Endothelial cell of umbilical vein (primary cell): ENCODE measurements around the gene CCDC34. TPM values are rescaled to one million over a fixed set of nuclear protein-coding genes. Genes with fewer than 3 reads are reported as not detected.

Experiments used
- BruUV-seq: library from RNA; stranded (reverse); fragments of 400-500 nt; replicated peaks from 2 replicates; lab custom pipeline; 2021; lab: Mats Ljungman, UMichigan
- CTCF ChIA-PET: fragments of 300-600, 350-600 bp; sonication (Branson Sonifier 250); formaldehyde crosslinking; loops from one replicate; lab custom pipeline; 2021; ENCODE audit warnings: antibody characterized with exemption, inconsistent platforms; lab: Charles Lee
- POLR2A ChIA-PET: fragments of 300-600, 350-600 bp; sonication (Branson Sonifier 250); formaldehyde crosslinking; loops from one replicate; lab custom pipeline; 2021; ENCODE audit warnings: antibody characterized with exemption, inconsistent platforms; lab: Charles Lee
- DNase-seq: peaks from one replicate; pipeline ENCODE4 v3.0.0-alpha.2; 2011; ENCODE audit warnings: low read depth, low spot score
- FAIRE-seq: peaks from 2 replicates; lab custom pipeline; 2011; peaks lifted over from hg19 to GRCh38; lab: Jason Lieb, UNC
- H2AFZ ChIP-seq: 2 replicates; pipeline ENCODE4 v1.6.0; 2012; ENCODE audit warnings: low read depth, low read length, control low read depth, inconsistent platforms
- H3K27ac ChIP-seq: 2 replicates; pipeline ENCODE4 v1.5.1; 2011; ENCODE audit warnings: low read depth, mild to moderate bottlenecking, control low read depth, low read length, moderate library complexity; ENCODE audit not compliant: insufficient read depth
- H3K27me3 ChIP-seq, 2 experiments: 2 replicates each; pipeline versions ENCODE4 v1.6.0 to v1.6.1; 2011; ENCODE audit warnings: low read length in 2 of 2, mixed read lengths in 1 of 2; ENCODE audit not compliant: control insufficient read depth in 2 of 2, insufficient read depth in 2 of 2
- H3K36me3 ChIP-seq, 2 experiments: 2 replicates in 1 of 2; 3 replicates in 1 of 2; pipeline ENCODE4 v1.5.1; 2011; ENCODE audit warnings: low read length in 2 of 2, mild to moderate bottlenecking in 1 of 2, moderate library complexity in 1 of 2; ENCODE audit not compliant: control insufficient read depth in 2 of 2, insufficient read depth in 2 of 2; ENCODE audit errors: extremely low read depth in 1 of 2
- H3K4me1 ChIP-seq: 3 replicates; pipeline ENCODE4 v1.5.1; 2011; ENCODE audit warnings: mild to moderate bottlenecking, low read length; ENCODE audit not compliant: control insufficient read depth, insufficient read depth; ENCODE audit errors: extremely low read depth
- H3K4me2 ChIP-seq: 2 replicates; pipeline ENCODE4 v1.6.1; 2011; ENCODE audit warnings: low read length, control low read depth, mixed read lengths; ENCODE audit not compliant: insufficient read depth
- H3K4me3 ChIP-seq, 3 experiments: fragments of 200-600 bp in 1 of 3; sonication (generic), shearing (Covaris generic) in 1 of 3; replicated peaks in 1 of 3; 2 replicates each; pipeline ENCODE4 v1.5.1; 2011 to 2016; ENCODE audit warnings: control low read depth in 3 of 3, low read length in 3 of 3, mild to moderate bottlenecking in 2 of 3, inconsistent platforms in 1 of 3, low read depth in 1 of 3, moderate library complexity in 1 of 3; ENCODE audit not compliant: insufficient read depth in 1 of 3
- H3K79me2 ChIP-seq: 2 replicates; pipeline ENCODE4 v1.6.0; 2012; ENCODE audit warnings: low read length, inconsistent platforms; ENCODE audit not compliant: control insufficient read depth, insufficient read depth
- H3K9ac ChIP-seq: replicated peaks from 2 replicates; pipeline ENCODE3; 2011; ENCODE audit warnings: low read length, control low read depth; ENCODE audit not compliant: insufficient read depth; ENCODE audit errors: extremely low read depth
- H3K9me1 ChIP-seq: replicated peaks from 3 replicates; pipeline ENCODE4 v1.6.0; 2011; ENCODE audit warnings: mild to moderate bottlenecking, low read length; ENCODE audit not compliant: control insufficient read depth, insufficient read depth; ENCODE audit errors: extremely low read depth
- H3K9me3 ChIP-seq: replicated peaks from 2 replicates; pipeline ENCODE4 v1.5.1; 2012; ENCODE audit warnings: low read length, inconsistent platforms; ENCODE audit not compliant: control insufficient read depth, insufficient read depth
- H4K20me1 ChIP-seq: replicated peaks from 2 replicates; pipeline ENCODE3; 2011; ENCODE audit warnings: mild to moderate bottlenecking, low read length; ENCODE audit not compliant: control insufficient read depth, insufficient read depth; ENCODE audit errors: extremely low read depth
- FOS ChIP-seq: IDR thresholded peaks from 2 replicates; pipeline ENCODE4 v1.6.1; 2011; ENCODE audit warnings: mild to moderate bottlenecking, low read length, moderate library complexity, borderline replicate concordance; ENCODE audit not compliant: insufficient read depth
- GATA2 ChIP-seq: IDR thresholded peaks from 2 replicates; pipeline ENCODE4 v1.7.0; 2011; ENCODE audit warnings: low read depth, mild to moderate bottlenecking, moderate library complexity, mixed read lengths, low read length; ENCODE audit not compliant: insufficient read length, insufficient read depth
- JUN ChIP-seq: IDR thresholded peaks from 2 replicates; pipeline ENCODE4 v1.6.1; 2011; ENCODE audit warnings: borderline replicate concordance, low read depth; ENCODE audit not compliant: insufficient read length, insufficient read depth
- POLR2AphosphoS5 ChIP-seq: IDR thresholded peaks from 2 replicates; pipeline ENCODE4 v1.6.1; 2012; ENCODE audit warnings: low read depth, mild to moderate bottlenecking, control low read depth, low read length, moderate library complexity; ENCODE audit not compliant: insufficient read depth
- dilution Hi-C: fragments of 300-500 bp; cut with MboI; formaldehyde crosslinking; loops from one replicate; pipeline ENCODE4 v1.15.0; 2019; ENCODE audit warnings: low sequenced_read_pairs; ENCODE audit not compliant: extremely low pct_ligation_motif_present
- intact Hi-C: fragments of 100-400 bp; cut with micrococcal nuclease; formaldehyde crosslinking; loops from one replicate; pipeline ENCODE4 v1.10.0; 2022
- polyA plus RNA-seq, 4 experiments: library from polyadenylated mRNA; depleted of rRNA in 3 of 4; stranded (reverse) in 3 of 4; unstranded in 1 of 4; fragments of >200 nt; gene quantifications; 2 replicates each; pipeline versions ENCODE4 v1.2.1 to v1.2.3, GENCODE V29; 2011 to 2012; ENCODE audit warnings: missing spikeins in 1 of 4
- total RNA-seq: library from RNA; stranded (reverse); gene quantifications from 2 replicates; pipeline ENCODE4 v1.2.3, GENCODE V29; 2021
- TF ChIP-seq, protein P1 (sequence below), 2 donors: IDR thresholded peaks; 1 replicate in 1 of 2; 2 replicates in 1 of 2; pipeline ENCODE4 v1.5.1; 2011; ENCODE audit warnings: low read length in 2 of 2, mild to moderate bottlenecking in 2 of 2, moderate library complexity in 2 of 2, control low read depth in 1 of 2, inconsistent platforms in 1 of 2, low read depth in 1 of 2; ENCODE audit not compliant: insufficient read depth in 1 of 2; ENCODE audit errors: extremely low read depth in 1 of 2

The CCDC34 gene
- total and polyA plus RNA-seq, 2 donors (not counting 3 experiments of a cell fraction or from before 2014, with no cell fraction given): 2.3 to 11.4 TPM

GRCh38 chr11:27367881-27368280 lies 4.9 kb upstream of the CCDC34 start:
- DNase-seq (no peak), FAIRE-seq (no peak)
- Histone ChIP-seq H3K27ac (no peak overlapping the region), H3K4me3 (no peak overlapping the region), H3K36me3 (no peaks in the 10 kb centered on the region), H2AFZ (no peak overlapping the region), H3K27me3 (no peaks in the 10 kb centered on the region), H4K20me1 (no peaks in the 10 kb centered on the region), H3K79me2 (no peaks in the 10 kb centered on the region), H3K4me2 (no peak overlapping the region), H3K9ac (no peak overlapping the region), H3K4me1 (peaks cover 5% of the 10 kb centered on the region), H3K9me1 (no peaks in the 10 kb centered on the region), H3K9me3 (no peaks in the 10 kb centered on the region)
- dilution Hi-C loops (no loop called here), intact Hi-C loops (no loop called here)
- TF ChIP-seq JUN: no peak
- TF ChIP-seq, protein P1, sequence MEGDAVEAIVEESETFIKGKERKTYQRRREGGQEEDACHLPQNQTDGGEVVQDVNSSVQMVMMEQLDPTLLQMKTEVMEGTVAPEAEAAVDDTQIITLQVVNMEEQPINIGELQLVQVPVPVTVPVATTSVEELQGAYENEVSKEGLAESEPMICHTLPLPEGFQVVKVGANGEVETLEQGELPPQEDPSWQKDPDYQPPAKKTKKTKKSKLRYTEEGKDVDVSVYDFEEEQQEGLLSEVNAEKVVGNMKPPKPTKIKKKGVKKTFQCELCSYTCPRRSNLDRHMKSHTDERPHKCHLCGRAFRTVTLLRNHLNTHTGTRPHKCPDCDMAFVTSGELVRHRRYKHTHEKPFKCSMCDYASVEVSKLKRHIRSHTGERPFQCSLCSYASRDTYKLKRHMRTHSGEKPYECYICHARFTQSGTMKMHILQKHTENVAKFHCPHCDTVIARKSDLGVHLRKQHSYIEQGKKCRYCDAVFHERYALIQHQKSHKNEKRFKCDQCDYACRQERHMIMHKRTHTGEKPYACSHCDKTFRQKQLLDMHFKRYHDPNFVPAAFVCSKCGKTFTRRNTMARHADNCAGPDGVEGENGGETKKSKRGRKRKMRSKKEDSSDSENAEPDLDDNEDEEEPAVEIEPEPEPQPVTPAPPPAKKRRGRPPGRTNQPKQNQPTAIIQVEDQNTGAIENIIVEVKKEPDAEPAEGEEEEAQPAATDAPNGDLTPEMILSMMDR (IDR thresholded peaks at IDR 0.05; ENCODE audit: extremely low read depth in 1 of 2, insufficient read depth in 1 of 2, low read depth in 1 of 2, low read length in 2 of 2): no peak
- no peak for TF ChIP-seq POLR2AphosphoS5
- TF ChIP-seq GATA2: no peak
- TF ChIP-seq FOS: no peak
- POLR2A ChIA-PET: no interaction called here
- CTCF ChIA-PET: interaction anchor here (1.5 kb wide), 1 partner anchor 118 kb away, joined by 4 read pairs; no protein-coding TSS in a partner anchor
- BruUV-seq: no TSS peak
